GM19467 (cell line): ENCODE measurements around the gene TMA7.
"Not testable (repeated sequence)": the region's sequence is repeated elsewhere in the genome, so short reads cannot be mapped to it uniquely, and the experiment has no call there.

Experiments
- ATAC-seq: cut with Tn5 transposase; IDR thresholded peaks from one replicate; pipeline ENCODE4 v1.9.1; 2021; ENCODE audit warnings: mild to moderate bottlenecking, moderate library complexity; ENCODE audit not compliant: unreplicated experiment

TMA7 gene

DNA sequence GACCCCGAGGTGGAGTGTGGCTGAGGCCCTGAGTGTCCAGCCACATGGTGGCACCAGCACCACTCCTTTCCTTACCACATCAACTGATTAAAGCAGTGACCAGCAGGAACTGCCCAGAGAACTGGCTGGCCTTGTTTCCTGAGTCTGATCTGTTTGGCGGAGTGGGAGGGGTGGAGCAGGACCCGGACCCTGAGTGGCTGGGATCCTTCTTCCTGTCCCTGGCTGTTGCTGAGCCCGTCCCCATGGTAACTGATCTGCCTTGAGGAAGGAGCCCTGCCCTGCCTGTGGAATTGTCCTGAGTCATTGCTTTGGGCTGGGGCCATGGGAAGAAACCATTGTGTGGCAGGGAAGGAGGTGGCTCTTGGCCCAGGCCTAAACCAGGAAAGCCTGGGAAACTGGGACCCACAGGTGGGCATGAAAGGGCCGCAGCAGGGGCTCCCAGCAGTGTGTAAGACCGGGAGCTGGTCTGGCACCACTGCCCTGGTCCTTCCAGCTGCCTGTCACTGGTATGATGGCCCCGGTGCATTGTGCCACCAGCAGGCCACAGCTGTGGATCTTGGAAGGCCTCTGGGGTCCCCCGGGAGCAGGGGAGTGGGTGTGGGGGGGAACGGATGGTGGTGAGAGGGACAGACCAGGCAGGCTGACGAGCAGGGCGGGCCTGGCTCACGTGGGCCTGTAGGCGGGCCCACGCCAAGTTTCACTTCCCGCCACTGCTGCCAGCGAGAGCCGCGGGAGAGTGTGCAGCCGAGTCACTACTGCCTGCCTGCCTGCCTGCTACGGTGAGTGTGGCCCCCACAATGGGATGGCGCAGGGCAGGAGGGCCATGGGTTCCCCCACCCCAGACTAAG is 25.7 kb downstream of the TMA7 start:
- peak; percentile 49 for ATAC-seq

DNA sequence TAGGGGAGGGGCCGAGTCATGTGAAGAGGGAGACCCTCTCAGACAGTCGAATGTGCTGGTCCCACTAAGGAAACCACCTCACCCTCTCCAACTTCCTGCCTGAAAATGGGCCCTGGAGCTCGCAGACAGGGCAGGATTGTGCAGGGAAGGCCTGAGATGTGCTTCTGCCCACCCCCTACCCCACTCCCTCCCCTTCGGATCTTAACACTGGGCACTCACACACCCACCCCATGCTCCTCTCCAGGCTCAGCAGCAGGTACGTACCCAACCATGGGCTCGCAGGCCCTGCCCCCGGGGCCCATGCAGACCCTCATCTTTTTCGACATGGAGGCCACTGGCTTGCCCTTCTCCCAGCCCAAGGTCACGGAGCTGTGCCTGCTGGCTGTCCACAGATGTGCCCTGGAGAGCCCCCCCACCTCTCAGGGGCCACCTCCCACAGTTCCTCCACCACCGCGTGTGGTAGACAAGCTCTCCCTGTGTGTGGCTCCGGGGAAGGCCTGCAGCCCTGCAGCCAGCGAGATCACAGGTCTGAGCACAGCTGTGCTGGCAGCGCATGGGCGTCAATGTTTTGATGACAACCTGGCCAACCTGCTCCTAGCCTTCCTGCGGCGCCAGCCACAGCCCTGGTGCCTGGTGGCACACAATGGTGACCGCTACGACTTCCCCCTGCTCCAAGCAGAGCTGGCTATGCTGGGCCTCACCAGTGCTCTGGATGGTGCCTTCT is 26.5 kb downstream of the TMA7 start:
- ATAC-seq, result no peak

- ATAC-seq, result no peak
These were observed 27.0 kb downstream of the TMA7 start for GRCh38 chr3:48467110-48467454.

- no peak for ATAC-seq
These were observed 27.6 kb downstream of the TMA7 start for GRCh38 chr3:48467473-48468267.

GRCh38 chr3:48468329-48468731 is 28.3 kb downstream of the TMA7 start:
- ATAC-seq, result no peak

DNA sequence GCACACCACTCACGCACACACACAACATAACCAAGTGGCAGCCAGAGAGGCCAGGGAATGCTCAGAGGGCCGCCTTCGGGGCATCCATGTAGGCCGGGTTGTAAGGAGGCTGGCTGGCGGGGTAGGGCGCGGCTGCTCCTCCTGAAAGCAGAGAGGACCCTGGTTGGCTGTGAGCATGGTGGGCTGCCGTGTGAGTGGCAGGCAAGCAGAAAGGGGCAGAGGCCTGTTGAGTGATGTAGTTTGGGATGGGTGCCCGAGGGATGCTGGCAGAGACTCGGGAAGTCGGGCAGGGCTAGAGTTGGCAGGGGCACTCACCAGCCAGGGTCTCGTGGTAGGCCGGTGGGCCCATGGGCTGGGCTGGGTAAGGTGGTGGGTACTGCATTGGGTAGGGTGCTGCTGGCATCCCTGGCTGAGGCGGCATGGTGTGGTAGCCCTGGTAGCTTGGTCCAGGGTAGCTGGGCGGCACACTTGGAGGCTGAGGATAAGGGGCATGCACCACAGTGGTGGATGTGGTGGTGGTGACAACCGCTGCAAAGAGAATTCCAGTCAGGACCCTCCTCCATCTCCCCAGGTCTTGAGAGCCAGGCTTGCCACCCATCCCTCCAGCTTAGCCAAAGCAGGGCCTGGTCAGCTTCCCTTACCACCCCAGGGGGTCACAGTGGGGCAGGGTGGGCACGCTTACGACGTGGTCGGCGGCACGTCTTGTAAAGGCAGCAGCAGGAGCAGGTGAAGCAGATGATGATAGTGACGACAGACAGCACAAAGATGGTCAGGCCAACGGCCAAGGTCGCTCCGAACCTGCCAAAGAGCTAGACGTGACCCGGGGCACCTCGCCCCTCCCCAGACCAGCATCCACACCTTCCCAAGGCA is 29.2 kb downstream of the TMA7 start:
- ATAC-seq, result no peak

DNA sequence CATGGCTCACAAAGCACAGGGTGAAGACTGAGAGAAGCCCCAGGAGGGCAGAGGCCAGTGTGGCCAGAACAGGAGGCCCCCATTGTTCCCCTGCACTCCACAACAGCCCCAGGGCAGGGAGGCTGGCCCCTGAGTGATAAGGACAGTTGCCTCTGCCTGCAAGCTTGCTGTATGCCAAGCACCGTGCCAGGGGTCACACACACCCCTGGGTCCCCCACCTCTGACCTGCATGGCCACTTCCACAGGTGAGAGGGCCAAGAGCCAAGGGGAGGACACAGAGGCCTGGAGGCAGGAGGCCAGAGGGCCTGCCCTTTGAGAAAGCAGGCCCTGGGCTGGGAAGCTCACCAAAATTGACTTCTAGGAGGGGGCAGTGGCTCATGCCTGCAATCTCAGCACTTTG is 30.2 kb downstream of the TMA7 start:
- no peak for ATAC-seq

- ATAC-seq, result peak; percentile 29
These were observed 32.5 kb downstream of the TMA7 start for GRCh38 chr3:48472673-48472922.

DNA sequence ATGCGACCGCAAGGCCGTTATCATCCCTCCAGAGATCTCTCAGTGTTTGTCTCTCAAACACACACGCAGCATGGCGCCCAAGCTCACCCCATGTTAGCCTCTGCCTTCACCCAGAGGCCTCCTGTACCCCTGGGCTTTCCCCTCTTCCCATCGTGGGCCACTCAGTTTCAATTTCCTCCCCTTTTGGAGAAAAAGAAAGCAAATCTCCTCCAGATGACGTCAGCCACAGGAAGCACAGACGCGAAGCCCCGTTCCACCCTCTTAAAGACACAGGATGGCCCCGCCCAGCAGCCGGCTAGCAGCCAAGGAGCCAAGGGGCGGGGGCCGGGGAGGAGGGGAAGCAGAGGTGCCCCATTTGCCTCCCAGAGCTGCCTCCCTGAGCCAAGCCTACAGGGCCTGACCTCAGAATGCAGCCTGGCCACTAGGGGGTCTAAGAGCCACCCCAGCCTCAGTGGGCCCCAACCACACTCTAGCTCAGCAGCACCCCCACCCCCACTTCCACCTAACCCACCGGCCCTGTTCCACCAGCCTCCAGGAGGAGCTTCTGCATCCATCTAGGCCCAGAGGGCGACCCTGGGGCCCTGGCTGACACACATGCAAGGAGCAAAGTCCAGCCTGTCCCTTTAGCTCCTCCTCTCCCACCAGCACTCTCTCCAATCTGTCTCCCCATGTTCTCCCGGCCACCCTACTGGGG is 33.0 kb downstream of the TMA7 start:
- ATAC-seq, result peak; percentile 67

- no peak for ATAC-seq
These were observed 33.5 kb downstream of the TMA7 start for GRCh38 chr3:48473617-48473952.

- ATAC-seq, result not testable (repeated sequence)
These were observed 34.0 kb downstream of the TMA7 start for GRCh38 chr3:48474031-48474430.

- no peak for ATAC-seq
These were observed 34.6 kb downstream of the TMA7 start for GRCh38 chr3:48474619-48475018.

- no peak for ATAC-seq
These were observed 35.1 kb downstream of the TMA7 start for GRCh38 chr3:48475188-48475587.

- no peak for ATAC-seq
These were observed 36.5 kb downstream of the TMA7 start for GRCh38 chr3:48476426-48477053.

DNA sequence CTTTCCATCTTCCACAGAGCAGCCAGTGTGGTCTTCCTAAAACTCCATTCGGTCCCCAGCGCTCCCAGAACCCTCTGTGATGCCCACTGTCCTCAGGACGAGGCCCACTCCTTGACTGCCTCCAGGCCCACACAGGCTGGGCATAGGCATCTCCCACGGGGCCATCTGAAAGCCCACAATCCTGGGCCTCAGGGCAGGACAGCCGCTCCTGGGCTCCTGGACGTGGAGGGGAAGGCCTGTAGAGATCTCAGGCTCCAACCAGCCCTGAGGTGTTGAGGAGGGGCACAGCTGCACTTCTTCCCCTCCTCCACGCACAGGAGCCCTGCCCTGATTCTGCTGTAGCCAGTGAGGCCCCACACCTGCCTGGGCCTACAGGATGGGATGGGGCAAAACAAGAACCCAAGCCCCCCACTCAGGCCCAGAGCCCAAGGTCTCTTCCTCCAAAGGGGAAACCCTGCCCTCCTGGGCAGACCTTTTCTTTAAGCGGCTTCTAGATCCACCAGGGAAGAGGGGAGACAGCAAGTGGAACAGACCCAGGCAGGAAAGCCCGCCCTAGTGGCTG is 38.0 kb downstream of the TMA7 start:
- no peak for ATAC-seq

GRCh38 chr3:48478626-48479555 is 38.8 kb downstream of the TMA7 start:
- ATAC-seq, result no peak

GRCh38 chr3:48480891-48481290 is 40.8 kb downstream of the TMA7 start:
- not testable (repeated sequence) for ATAC-seq

DNA sequence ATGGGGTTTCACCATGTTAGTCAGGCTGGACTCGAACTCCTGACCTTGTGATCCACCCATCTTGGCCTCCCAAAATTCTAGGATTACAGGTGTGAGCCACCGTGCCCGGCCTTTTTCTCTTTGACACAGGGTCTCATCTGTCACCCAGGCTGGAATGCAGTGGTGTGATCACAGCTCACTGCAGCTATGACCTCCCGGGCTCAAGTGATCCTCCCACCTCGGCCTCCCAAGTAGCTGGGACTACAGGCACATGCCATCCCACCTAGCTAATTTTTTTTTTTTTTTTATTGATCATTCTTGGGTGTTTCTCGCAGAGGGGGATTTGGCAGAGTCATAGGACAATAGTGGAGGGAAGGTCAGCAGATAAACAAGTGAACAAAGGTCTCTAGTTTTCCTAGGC is 42.8 kb downstream of the TMA7 start:
- not testable (repeated sequence) for ATAC-seq

GRCh38 chr3:48486952-48487351 is 46.9 kb downstream of the TMA7 start:
- no peak for ATAC-seq
